HG03196 (cell line): ENCODE measurements around the gene ARMH1.

Source experiments
- ATAC-seq: cut with Tn5 transposase; IDR thresholded peaks from one replicate; pipeline ENCODE4 v1.9.1; 2021; ENCODE audit not compliant: unreplicated experiment

The ARMH1 gene

GRCh38 chr1:44643721-44644334, 30.7 kb upstream of the ARMH1 start:
- ATAC-seq: no peak

DNA sequence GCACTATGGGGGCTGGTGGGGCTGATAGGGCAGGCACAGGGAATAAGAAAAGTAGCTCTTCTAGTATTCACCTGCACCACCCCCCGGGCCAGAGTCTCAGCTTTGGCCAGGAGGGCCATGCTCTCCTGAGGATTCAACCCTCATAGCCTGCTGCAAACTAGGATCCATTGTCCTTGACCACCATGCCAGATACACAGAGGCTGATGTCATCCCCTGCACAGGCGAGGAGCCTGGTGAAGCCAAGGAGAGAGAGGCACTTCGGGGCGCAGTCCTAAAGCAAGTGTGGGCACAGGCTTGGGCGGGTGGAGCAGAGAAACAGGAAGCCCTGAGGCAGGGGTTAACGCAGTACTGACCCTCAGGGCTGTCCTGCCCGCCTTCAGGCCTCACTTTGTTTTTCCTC, 29.7 kb upstream of the ARMH1 start:
- ATAC-seq: no peak

DNA sequence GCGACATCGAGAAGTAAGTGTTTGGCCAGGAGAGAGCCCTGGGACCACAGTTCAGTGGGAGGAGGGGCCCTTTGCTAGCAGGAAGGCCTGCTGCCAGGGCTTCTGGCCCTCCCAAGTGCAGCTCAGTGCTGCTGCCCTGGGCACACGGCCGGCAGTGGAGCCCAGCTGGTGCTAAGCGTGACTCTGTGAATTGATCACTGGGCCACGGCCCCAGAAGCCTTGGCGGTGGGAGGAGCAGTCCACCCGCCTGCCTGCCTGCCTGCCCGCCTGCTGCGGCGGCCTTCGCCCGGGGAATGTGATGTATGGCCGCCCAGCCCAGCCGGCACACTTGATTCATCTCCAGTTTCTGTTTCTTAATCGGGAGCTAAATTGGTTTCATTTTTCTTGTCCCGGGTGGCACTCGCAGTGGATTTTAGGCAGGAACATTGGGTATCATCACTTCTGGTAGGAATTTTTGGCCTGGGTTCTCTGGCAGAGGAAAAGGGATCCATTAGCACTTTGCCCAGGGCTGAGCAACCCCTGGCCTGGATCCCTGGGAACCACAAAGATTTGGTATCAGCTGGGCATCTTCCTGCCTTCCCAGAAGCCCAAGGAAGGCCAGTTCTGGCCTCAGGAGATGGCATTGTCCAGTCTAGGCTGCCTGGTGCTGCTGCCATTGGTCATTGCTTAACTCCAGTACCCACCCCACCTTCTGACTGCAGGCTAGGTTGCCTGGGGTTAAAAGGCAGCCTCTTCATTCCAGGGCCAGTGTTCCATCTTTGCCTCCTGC, 28.9 kb upstream of the ARMH1 start:
- ATAC-seq: no peak

DNA sequence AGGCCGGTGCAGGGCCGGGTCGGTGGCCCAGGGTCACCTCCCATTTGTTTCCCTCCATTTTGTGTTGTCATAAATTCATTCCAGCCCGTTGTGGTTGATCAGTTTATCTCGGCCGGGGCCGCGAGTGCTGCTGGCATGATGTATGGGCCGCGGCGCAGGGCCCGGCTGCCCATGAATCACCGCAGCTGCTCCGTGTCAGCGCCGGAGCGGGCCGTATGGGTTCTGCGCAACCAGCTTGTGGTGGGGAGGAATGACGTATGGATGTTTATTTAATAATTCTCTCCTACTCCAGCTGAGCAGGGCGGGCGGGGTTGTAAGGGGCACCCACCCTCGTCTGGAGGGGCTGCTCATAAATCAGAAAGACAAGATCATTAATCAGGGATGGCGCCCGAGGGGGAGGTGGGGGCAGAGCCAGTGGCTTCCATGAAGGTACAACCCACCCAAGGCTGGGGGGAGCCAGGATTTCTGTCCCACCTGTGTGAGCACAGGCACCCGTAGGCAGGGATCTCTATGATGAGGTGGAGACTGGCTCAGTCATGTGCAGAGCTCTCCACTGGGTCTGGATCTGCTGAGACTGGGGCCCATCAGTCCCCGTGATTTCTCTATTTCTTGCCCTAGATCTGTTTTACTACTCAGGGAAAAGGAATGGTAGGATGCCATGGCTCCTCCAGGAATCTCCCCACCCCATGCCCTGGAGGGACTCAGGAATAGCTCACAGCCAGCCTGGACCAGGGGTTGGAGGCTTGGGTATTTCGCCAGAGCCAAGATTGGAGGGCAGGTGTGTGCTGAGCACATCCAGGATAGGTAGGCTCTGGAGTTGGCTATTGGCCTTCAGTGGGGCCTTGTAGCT, 28.0 kb upstream of the ARMH1 start:
- ATAC-seq: no peak

GRCh38 chr1:44647896-44648295, 26.6 kb upstream of the ARMH1 start:
- no peak for ATAC-seq

GRCh38 chr1:44648529-44649250, 25.8 kb upstream of the ARMH1 start:
- ATAC-seq: no peak

DNA sequence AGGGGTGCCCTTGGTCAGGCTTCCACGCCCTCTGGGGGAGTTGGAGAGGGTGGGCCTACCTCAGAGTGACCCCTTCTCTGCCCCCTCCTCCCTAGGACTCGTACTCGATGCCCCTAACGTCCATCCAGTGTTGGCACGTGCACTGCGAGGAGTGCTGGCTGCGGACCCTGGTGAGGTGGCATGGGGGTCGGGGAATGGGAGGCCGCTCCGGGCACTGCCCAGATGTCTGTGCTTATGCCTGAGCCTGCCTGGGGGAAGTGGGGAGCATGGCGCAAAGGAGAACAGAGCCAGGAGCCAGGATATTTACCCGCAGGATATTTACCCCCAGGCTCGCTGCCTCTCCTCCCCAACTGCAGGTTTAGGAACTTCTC, 24.7 kb upstream of the ARMH1 start:
- no peak for ATAC-seq

GRCh38 chr1:44650159-44650831, 24.2 kb upstream of the ARMH1 start:
- ATAC-seq: no peak

DNA sequence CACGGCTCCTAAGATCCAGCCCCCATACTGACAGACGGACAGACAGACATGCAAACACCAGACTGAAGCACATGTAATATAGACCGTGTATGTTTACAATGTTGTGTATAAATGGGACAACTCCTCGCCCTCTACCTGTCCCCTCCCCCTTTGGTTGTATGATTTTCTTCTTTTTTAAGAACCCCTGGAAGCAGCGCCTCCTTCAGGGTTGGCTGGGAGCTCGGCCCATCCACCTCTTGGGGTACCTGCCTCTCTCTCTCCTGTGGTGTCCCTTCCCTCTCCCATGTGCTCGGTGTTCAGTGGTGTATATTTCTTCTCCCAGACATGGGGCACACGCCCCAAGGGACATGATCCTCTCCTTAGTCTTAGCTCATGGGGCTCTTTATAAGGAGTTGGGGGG, 23.4 kb upstream of the ARMH1 start:
- ATAC-seq: no peak

DNA sequence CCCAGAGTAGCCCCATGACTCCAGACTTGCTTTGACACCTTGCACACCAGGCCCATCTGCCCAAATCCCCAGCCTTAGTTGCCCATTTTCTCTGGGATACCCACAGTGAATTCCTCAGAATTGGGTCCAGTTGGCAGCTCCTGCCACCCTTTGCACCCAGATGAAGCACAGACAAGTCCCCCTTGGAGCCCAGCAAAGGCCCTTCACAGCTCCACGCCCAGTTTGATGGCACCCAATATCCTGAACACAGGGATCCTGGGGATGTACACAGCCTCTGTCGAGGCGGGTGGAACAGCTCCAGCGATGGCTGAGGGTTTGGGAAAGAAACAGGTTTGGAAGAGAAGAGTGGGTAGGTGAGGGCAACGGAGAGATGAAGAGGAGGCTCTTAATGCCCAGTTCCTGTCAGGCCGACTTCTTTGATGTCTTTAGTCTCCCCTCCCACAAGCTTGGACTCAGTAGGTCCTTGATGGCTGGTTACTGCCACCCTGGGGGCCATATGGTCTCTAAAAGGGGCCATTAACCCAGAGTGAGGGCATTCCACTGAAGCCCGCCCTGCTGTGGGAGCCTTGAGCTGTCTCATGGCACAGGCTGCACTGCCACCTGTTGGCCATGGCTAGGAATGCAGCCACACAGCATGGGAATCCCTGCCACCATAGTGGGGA, 21.9 kb upstream of the ARMH1 start:
- no peak for ATAC-seq

DNA sequence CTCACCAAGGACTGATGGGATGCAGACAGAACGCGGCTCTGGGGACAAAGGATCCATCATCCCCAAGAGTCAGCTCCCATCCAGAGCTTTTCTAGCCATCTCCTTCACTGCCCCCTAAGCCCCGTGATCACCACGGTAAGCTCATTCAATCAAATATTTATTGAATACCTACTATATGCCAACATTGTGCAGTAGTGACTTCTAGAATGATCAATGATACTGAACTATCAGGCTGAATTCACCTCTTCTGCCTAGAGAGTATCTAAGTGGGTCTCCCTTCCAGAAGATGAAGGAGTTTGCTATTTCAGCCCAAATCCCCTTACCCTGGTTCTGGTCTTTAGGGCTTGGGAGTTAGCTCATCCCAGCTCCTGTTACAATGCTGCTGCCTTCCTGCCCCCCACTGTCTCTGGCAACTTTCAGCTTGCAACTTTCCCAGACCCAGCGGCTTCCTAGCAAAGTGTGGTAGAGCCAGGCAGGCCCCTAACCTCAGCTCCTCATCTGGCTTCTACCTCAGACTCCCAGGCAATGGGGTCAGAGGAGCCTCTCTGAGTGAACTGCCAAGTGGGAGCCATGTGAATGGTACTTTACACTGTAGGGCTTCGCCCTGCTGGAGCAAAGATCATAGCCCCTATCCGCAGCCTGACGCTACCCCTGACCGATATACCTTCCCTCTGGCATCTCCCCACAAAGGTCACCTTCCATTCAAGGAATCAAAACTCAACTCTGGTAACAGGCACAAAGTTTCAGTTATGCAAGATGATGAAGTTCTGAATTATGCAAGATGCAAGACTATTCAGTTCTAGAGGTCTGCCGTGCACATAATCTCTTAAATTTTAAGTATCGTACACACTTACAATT, 21.2 kb upstream of the ARMH1 start:
- ATAC-seq: no peak

DNA sequence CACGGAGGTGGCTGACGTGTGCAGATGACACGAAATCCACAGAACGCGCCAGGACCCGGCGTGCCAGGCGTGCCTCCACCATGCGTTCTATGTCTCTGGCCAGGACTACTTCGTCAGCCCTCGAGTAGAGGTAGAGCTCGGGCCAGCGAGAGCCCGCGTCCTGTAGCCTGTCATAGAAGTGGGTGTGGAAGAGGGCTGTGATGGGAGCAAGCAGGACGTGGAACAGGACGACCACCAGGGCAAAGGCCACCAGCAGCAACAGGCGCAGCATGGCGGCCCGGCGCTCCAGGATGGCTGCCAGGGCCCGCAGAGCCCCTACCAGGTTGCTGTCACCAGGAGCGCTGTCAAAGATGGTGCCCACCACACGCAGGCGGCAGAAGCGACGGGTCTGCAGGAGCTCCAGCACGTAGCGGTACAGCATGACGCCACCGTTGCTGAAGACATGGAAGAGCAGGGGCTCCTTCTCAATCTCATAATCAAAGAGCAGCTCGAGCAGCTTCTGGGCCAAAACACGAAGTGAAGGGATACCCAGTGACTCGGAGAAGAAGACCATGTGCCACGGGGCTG, 19.8 kb upstream of the ARMH1 start:
- no peak for ATAC-seq

GRCh38 chr1:44655609-44656008, 18.9 kb upstream of the ARMH1 start:
- ATAC-seq: no peak

GRCh38 chr1:44659566-44659965, 14.9 kb upstream of the ARMH1 start:
- no peak for ATAC-seq

DNA sequence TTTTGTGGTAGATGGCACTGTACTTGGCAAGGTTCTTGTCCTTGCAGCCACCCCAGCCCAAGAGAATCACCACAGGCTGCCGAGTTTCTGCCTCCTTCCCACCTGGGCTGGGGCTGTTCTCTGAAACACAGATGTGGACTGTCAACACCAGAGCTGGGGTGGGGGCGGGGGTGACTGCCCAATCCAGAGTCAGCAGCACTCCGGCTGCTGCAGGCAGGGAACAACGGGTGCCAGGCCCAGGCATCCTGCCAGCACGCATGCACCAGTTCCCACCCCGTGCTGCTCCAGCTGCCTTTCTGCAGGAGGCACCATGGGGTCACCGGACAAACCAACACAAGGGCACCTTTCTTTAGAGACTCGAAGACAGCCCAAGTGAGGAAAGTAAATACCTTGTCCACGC, 14.3 kb upstream of the ARMH1 start:
- ATAC-seq: no peak

GRCh38 chr1:44661781-44662682, 12.5 kb upstream of the ARMH1 start:
- no peak for ATAC-seq

GRCh38 chr1:44662683-44663030, 11.9 kb upstream of the ARMH1 start:
- ATAC-seq: no peak

DNA sequence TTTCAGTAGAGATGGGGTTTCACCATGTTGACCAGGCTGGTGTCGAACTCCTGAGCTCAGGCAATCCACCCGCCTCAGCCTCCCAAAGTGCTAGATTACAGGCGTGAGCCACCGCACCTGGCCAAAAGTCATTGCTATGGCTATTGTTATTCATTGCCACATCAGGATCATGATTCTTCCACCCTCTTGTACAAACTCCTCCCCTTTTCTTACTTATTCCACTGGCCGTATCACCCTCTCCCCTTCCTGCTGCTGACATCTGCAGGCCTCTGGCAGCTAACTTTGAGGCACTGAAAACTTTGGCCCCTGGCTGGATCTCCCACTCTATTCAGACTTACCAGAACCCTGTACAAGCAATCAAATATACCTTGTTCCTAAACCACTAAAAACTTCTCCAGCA, 11.1 kb upstream of the ARMH1 start:
- ATAC-seq: no peak
